GM21619 (cell line): ENCODE data around the gene SYT17.

ENCODE experiments used
- ATAC-seq: cut with Tn5 transposase; IDR thresholded peaks from one replicate; pipeline ENCODE4 v1.9.1; 2021; ENCODE audit not compliant: unreplicated experiment

Gene SYT17, protein sequence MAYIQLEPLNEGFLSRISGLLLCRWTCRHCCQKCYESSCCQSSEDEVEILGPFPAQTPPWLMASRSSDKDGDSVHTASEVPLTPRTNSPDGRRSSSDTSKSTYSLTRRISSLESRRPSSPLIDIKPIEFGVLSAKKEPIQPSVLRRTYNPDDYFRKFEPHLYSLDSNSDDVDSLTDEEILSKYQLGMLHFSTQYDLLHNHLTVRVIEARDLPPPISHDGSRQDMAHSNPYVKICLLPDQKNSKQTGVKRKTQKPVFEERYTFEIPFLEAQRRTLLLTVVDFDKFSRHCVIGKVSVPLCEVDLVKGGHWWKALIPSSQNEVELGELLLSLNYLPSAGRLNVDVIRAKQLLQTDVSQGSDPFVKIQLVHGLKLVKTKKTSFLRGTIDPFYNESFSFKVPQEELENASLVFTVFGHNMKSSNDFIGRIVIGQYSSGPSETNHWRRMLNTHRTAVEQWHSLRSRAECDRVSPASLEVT

DNA sequence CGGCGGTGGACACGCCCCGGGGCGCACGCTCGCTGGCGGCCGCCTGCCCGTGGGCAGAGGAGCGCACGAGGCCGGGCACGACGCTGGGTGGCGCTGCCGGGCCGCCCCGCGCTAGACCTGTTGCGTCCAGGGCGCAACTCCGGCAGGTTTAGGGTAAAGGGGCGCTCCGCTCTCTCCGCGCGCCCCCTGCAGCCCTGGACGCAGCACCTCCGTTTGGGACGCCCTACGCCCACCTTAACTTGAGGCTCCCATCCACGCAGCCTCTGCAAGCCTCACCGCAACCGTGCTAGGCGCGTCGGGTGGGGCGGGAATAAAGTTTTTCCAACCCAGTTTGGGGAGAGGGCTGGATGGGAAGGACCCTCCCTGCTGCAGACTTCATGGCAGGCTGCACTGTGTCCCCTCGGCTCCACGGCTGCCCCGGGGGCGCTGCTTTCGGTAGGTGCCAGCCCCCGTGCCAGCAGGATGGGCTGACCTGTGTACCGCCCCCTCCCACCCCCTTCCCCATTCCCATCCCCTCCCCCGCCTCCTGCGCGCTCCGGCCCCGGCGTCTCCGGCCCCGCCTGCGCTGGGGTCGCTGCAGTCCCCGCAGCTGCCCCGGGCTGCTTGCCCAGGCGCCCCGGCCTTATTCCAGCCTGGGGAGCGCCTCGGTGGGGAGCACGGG, at the start of gene SYT17:
Gene SYT17, plus strand, starts transcription at position 531 of the 661 bp plus-strand sequence. CDS start 407 bp downstream, outside the sequence.
- peak; percentile 64 for ATAC-seq

GRCh38 chr16:19118938-19119431, 49.1 kb upstream of the SYT17 start:
- no peak for ATAC-seq

- ATAC-seq = no peak
Observed at GRCh38 chr16:19119564-19119963, 48.5 kb upstream of the SYT17 start.

- no peak for ATAC-seq
Observed at GRCh38 chr16:19123535-19124178, 44.4 kb upstream of the SYT17 start.

DNA sequence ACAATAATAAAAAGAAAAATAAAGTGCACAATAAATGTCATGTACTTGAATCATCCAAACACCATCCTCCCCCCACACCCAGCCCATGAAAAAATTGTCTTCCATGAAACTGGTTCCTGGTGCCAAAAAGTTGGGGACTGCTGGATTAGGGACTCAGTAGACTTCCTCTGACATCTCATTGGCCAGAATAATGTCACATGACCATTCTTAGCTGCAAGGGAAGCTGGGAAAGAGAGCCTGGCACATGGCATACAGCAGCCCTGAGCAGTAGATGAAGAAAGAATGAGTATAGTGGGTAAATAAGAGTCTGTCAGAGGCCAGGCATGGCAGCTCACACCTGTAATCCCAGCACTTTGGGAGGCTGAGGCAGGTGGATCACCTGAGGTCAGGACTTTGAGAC, 41.7 kb upstream of the SYT17 start:
- ATAC-seq = no peak

DNA sequence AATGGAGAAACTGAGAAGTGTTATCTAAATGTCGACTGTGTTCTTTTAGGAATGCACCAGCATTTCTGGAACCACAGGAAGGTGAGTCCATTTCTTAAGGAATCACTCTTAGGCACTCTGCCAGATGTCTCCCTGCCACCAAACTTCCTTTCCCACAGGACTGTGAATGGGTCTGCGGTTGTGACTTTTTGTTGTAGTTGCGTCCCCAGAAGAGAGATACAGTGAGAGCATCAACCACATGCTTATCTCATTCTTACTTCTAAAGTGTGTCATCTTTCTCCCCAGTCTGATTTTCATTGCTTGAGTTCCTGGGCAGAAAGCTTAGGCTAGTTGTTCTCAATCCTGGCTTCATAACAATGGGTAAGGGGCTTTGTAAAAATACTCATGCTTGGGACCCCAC, 40.8 kb upstream of the SYT17 start:
- no peak for ATAC-seq

DNA sequence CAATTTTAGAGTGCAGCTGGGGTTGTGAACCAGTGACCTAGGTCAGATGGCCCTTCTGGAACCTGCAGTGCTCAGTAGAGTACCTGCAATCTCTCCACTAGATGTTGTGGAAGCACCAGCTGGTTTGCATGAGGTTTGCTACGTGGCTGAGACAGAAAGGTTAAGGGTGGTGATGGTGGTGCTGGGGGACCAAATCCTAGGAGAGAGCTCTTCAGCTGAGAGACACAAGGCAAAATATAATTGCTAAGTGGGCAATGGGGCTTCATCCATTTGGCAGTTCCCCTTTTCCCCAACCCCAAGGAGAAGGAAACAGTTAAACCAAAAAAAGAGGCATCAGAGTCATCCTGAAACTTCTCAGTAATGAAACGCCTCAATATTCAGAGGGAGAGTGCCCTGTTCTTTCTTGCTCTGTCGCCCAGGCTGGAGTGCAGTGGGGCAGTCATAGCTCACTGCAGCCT, 40.3 kb upstream of the SYT17 start:
- ATAC-seq = no peak

DNA sequence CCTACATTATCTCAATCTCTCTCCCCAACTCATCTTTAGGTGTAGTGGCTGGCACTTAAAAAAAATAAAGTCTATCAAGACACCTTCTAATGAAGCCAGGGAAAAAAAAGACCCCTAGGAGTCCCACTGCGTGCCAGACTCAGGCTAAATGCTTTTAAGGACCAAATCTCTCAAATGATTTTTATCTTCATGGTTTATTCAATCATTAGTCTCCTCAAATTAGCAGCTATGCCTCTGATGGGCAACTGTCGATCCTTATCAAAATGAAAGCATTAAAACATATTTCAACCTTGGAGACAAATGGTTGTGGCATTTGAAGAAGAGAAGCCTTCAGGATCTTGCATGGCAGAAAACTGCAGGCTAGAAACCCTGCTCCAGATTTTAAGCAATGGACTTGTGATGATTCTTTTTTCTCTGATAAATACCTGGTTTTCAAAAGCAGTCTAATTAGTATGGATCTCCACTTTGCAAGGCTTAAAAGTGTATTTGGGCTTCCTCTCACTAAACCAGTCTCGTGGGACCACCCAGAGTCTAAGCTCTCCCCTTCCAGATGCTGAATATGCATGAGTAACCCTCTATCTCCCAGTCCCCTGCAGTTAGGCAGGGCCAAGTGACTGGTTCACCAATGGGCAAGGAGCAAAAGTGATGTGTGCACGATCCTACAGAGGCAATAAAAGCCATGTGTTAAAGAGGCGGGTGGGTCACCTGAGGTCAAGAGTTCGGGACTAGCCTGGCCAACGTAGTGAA, 39.4 kb upstream of the SYT17 start:
- no peak for ATAC-seq

DNA sequence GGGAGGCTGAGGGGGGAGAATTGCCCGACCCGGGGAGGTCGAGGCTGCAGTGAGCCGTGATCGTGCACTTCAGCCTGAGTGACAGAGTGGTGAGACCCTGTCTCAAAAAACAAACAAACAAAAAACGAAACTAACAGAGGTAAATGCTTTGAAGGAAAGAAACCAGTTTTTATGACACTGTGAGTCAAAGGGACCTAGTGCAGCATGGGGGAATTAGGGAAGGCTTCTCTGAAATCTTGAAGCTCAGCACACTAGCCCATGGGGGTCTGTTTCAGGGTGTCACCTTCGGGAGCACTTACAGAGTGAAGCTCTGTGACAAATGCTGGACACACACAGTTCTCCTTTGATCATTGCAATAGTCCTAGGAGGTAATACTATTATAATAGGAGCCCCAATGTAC, 37.7 kb upstream of the SYT17 start:
- no peak for ATAC-seq

GRCh38 chr16:19130852-19131824, 36.9 kb upstream of the SYT17 start:
- no peak for ATAC-seq

DNA sequence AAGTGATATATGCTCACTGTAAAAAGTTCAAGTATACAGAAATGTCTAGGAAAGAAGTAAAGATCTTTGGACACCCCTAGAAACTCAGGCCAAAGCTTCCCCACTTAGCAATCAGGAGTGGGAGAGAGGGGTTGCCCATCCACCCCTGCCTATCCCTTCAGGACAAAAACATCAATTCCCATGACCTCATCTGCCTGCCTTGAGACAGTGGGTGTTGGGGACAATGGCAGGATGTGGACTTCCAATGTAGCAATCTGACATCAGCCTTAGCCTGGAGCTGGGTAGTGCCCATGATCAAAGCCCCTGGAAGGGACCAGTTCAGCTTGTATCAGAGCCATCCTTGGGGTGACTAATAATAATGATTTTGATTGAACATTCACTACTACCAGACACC, 36.2 kb upstream of the SYT17 start:
- ATAC-seq = no peak

DNA sequence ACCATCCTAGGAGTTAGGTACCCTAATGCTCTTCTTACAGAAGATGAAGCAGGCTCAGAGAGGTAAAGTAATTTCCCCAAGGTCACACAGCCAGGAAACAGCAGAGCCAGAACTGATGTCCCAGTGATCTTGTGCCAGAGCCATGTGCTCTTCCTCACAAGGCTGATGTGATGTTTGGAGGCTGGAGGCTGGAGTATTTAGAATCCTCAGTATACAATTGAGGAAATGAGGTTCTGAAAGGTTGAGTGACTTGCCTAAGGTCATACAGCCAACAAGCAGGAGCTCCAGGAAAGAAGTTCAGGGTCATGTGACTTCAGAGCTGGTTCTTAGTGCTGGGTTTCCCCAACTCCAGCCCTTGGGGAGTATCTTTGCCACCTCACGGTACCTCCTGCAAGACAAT, 35.8 kb upstream of the SYT17 start:
- no peak for ATAC-seq

DNA sequence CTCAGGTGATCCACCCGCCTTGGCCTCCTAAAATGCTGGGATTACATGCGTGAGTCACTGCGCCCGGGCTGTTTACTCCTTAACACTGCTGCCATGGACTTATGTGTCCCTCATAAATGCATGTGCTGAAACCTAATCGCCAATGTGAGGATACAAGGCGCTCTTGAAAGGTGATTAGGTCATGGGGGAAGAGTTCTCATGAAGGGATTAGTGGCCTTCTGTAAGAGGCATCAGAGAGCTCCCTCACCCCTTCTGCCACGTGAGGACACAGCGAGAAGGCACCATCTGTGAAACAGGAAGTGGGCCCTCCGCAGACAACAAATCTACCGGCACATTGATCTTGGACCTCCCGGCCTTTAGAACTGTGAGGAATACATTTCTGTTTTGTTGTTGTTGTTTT, 35.1 kb upstream of the SYT17 start:
- no peak for ATAC-seq

- no peak for ATAC-seq
Observed at GRCh38 chr16:19133600-19133999, 34.4 kb upstream of the SYT17 start.

GRCh38 chr16:19135201-19135842, 32.7 kb upstream of the SYT17 start:
- ATAC-seq = no peak

- ATAC-seq = no peak
Observed at GRCh38 chr16:19135896-19136438, 32.1 kb upstream of the SYT17 start.

DNA sequence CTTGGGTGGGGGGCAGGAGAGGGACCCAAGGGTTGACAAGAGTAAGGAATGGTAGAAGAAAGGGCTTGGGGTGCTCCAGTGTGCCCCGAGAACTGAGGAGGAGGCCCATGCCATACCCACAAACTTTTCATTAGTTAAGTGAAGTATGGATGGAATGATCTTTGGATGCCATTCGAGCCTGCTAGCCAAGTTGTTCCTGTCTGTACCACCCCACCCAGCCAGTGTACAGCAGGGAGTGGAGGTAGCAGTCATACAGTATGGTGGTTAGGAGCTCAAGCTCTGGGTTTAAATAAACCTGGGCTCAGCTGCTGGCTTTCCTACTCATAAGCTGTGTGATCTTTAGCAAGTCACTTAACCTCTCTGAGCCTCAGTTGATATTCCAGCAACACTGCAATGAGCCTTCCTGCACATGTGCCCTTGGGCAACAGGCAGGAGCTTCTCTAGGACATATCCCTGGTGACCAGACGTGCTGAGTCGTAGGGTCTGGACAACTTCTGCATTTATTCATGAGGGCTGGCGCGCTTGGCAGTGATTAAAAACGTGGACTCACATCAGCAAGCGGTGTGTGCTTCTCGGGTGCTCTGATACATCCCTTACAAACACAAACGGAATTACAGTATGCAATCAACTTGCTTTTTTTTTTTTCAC, 31.4 kb upstream of the SYT17 start:
- ATAC-seq = no peak
